AG20443 (cell line): ENCODE data around the gene GMDS.

Source experiments
- DNase-seq: peaks from one replicate; pipeline ENCODE4 v3.0.0; 2012; ENCODE audit warnings: low spot score, mixed read lengths

GMDS gene

DNA sequence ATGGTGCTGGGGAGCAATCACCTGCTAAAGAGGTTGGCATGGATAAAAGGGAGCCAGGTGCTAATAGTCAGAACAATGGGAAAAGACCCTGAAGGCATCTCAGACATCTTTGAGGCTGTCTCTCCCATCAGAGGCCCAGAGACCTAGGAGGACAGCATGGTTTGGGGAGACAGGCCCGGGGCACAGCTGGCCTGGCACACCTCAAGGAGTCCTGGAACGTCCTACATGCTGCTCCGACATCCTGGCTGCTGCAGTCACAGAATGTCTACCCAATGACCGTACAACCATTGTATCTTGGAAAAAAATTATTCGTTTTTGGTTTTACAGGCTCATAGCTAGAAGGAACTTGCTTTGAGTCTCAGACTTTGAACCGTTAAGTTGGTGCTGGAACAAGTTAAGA lies 4.4 kb downstream of the GMDS start:
- no peak for DNase-seq

- peak; percentile 30 for DNase-seq
Measured at GRCh38 chr6:2237001-2237400, 8.4 kb downstream of the GMDS start.

DNA sequence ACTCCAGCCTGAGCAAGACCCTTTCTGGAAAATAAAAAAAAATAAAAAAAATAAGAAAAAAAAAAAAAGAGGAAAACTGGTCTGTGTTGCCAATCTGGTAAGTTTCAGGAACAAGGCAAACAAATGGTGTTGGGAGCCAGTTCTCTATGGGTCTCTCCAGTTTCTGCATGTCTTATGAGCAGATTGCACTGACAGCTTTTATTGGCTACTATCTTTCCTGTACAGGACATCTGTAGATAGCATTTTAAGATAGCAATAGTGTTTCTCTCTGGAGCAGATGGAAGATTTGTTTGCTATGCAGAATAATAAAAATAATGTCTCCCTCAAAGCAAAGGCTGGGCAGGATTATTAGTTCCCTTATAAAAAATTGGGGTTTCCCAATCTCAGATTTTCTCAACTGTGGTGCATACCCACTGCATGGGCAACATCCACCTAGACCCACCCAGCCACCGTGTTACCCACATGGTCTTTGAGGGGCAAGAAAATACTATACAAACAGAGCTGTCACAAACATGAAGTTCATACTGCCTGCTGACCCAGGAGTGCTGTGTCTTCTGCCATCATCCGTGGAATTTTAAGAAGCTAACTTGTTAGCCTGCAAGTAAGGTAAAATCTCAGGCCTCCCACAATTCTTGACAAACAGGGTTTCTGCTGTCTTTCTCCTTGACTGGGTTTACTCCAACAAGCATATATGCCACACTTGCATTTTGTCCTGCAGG lies 9.5 kb downstream of the GMDS start:
- DNase-seq = no peak

DNA sequence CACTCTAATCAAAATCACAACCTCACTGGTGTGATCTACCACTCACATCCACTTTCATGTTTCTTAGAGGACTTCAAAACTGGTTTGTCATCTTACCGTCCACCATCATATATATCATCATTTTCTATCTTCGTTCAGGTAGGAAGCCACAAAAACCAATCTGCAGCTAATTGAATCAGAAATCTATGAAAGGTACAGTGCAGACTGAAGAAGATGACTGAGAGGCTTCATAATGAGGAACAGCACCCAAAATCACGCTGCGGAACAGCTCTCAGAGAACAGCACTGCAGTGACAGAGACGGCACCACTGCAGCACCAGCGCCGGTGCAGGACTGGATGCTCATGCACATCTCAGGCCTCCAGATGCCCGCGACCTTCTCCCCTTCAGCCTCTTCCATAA lies 13.0 kb downstream of the GMDS start:
- no peak for DNase-seq

GRCh38 chr6:2231438-2231837 lies 14.0 kb downstream of the GMDS start:
- peak; percentile 18 for DNase-seq

- DNase-seq = no peak
Measured at GRCh38 chr6:2230659-2231277, 14.6 kb downstream of the GMDS start.

GRCh38 chr6:2229742-2230141 lies 15.7 kb downstream of the GMDS start:
- DNase-seq = no peak

DNA sequence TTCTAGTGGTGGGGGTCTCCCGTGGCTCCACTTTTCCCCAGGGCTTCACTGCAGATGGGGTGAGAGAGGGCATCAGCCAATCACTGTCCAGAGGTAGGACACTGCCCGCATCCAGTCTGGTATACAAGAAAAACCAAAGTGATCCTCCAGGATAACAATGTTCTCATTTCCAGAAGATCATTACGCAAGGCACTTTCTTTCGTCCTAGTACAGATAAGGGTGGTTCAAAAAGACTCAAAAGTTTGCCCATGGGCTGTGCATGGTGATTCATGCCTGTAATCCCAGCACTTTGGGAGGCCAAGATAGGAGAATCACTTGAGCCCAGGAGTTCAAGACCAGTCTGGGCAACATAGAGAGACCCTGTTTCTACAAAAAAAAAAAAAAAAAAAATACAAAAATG lies 16.4 kb downstream of the GMDS start:
- DNase-seq = no peak

DNA sequence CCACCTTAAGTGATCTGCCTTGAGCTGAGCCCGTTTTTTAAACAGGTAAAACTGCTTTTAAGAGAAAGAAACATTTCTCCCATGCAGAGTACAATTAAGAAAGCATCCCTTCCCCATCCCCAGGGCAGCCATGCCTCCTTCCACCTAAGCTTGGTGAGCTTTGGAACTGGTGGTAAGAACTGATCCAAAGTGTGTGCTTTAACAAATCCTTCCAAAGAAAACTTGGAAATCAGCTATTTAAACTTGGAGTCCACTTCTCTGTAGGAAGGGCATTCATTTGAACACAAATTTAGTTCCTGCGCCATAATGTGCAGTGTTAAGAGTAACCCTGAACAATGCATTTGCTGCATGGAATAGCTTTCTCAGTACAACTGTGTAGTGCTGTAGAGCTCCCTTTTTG lies 17.0 kb downstream of the GMDS start:
- DNase-seq = no peak

DNA sequence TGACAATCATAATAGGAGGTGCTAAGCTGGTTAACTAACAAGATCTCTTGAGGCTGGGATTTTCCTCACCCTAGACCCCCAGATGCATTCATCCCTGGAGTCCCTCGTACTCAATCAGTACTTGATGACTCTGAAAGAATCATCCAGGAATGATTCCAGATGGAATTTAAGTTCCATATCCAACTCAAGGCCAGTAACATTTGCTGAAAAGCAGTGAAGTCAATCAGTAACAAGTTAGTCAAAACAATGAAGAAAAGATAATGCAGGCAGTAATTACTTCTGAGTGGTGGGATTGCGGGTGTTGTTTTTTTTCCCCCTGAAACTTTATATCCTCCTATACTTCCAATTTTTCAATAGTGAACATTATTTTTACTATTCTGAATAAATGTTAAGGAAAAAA lies 18.6 kb downstream of the GMDS start:
- DNase-seq = no peak

GRCh38 chr6:2225422-2226392 lies 19.7 kb downstream of the GMDS start:
- DNase-seq = no peak

DNA sequence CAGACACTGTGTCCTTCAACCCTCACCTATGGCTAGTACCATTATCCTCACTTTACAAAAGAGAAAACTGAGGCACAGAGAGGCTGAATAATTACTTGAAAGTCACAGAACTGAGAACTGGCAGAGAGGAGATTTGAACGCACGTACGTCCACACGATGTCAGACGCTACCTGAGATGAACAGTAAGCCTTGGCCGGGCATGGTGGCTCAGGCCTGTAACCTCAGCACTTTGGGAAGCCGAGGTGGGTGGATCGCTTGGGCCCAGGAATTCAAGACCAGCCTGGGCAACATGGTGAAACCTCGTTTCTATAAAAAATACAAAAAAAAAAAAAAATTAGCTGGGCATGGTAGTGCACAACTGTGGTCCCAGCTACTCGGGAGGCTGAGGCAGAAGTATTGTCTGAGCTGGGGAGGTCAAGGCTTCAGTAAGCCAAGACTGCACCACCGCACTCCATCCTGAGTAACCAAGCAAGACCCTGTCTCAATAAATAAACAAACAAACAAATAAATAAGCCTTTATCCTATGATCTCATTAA lies 20.5 kb downstream of the GMDS start:
- DNase-seq = no peak

- no peak for DNase-seq
Measured at GRCh38 chr6:2222275-2222842, 23.0 kb downstream of the GMDS start.

DNA sequence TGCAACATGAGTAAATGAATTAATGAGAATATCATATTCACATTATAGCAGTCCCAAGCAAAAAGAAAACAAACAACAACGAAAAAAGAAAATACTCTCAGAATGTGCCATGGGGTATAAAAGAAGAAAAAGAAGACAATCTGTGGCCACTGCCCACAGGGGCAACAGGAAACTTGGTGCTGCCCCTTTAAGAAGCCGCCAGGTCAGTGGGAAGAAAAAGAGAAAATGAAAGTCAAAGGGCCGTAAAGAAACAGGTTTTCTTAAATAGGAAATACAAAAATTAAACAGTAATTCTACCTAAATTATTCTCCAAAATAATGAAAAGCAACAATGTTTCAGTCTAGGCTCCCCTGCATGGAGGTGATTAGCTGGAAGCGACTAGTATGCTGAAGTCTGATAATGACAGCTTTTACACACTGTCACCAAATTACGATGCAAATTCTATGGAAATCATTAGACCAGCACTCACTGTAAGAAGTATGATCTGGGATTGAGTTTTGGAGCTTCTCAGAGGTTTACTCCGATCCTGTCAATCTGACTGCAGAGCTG lies 23.6 kb downstream of the GMDS start:
- no peak for DNase-seq

GRCh38 chr6:2220154-2220553 lies 25.3 kb downstream of the GMDS start:
- no peak for DNase-seq

- no peak for DNase-seq
Measured at GRCh38 chr6:2218866-2219265, 26.5 kb downstream of the GMDS start.

DNA sequence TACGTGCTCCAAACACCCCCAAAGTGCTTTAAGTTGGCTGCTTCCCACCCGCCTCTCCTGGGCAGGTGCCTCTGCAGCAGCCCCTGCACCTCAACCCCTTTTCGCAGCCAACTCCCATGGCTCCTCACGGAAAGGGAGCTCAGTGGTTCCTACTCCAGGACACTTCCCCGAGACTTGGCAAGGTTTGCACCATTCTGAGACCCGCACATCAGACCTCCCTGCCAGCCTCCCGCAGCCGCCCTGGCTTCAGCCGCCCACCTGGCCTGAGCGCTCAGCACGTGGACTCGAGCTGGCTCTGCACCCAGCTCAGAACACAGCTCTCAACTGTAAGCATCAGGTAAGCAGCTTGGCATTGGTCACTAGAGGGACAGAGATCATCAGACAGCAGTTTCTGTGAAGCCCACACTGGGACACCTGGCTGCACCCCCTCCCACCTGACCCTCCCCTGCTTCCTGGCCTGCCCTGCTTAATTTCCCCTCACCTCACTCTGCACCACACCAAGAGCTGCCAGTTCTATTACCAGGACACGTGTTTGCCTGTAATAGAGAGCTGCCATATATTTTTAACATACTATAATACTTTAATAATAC lies 28.5 kb downstream of the GMDS start:
- no peak for DNase-seq

- DNase-seq = no peak
Measured at GRCh38 chr6:2215342-2215741, 30.1 kb downstream of the GMDS start.

DNA sequence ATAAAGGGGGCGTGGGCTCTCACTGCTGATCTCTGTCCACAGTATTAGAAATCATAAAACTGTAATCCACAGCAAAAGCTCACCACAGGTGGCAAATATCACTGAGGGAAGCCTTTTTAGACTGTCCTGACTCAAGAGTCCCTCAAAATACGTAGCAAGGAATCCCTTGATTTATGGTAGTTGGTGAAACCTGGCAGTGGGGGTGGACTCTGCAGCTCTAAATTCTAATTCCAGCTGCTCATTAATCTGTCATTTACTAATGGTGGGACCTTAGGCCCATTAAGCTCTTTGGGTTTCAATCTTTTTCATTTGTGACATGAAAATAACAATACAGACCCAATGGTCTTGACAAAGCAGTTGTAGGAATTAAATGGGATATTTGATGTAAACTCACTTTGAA lies 32.3 kb downstream of the GMDS start:
- no peak for DNase-seq

DNA sequence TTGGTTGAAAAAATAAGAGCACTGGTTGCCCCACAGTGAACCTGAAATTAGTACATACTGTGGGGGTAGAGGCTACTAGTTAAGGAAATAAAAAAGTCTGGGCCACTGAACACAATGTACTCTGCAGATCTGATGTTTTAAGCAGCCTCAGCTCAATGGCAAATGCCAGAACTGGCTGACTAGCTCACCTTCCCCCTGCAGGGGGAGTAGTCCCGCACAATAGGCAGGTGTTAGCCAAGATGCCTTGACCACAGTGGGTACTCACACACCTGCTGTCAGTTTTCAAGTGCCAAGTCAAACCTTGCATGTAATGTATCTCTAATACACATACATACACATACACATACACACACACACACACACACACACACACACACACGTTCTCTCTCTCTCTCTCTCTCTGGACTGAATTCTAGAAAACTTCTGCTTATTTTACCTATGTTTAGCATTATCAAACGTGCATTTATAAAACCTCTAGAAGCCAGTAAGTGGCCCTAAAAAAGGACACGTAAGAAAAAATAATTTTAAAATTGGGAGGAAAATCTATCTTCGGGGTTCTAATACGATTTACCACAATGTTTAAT lies 36.1 kb downstream of the GMDS start:
- DNase-seq = peak; percentile 39

DNA sequence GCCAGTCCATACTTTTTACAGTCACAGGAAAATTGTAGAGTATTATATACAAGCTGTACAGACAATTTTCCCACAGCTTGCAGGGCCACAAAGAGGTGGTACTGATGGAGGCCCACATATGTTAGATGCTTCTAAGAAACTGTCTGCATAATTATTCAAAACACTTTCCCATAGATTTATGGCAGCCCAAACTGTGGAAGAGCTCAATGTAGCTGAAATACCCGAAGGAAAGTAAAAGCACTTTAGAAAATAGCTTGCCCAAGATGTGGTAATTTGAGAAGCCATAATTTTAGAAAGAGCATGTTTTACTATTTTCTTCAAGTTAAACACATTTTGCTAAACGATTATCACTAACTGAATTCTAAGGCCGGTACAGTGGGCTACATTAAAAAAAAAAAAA lies 36.9 kb downstream of the GMDS start:
- DNase-seq = no peak
